ENCODE measurements around the gene HCST. TPM values are rescaled to one million over a fixed set of nuclear protein-coding genes. Genes with fewer than 3 reads are reported as not detected.

HCST gene
- total RNA-seq, 3 donors from 2014 or later, result 3.3 to 7.2 (median 3.5) TPM

- Histone ChIP-seq H3K4me3 (no peak overlapping the region), H3K4me1 (no peaks in the 10 kb centered on the region), H3K9me3 (peaks cover 0 to 3% of the 10 kb centered on the region in 2 donors), H3K27ac (no peak overlapping the region), H3K36me3 (no peaks in the 10 kb centered on the region), H3K27me3 (peaks cover 0 to 11% of the 10 kb centered on the region in 2 donors)
- no peak for TF ChIP-seq POLR2AphosphoS5 (IDR thresholded peaks at IDR 0.05)
- no peak for TF ChIP-seq CTCF (IDR thresholded peaks at IDR 0.05)
- intact Hi-C loops (cut with DNase I; ENCODE audit: low total_unique reads), result no loop called here
- DNase-seq (ENCODE audit: low spot score in 2 of 2), result no peak
Observed at GRCh38 chr19:35928507-35928906, 26.2 kb downstream of the HCST start.

- Histone ChIP-seq H3K4me1 (no peaks in the 10 kb centered on the region), H3K27ac (no peak overlapping the region), H3K4me3 (no peak overlapping the region), H3K36me3 (no peaks in the 10 kb centered on the region), H3K9me3 (peaks cover 0 to 3% of the 10 kb centered on the region in 2 donors), H3K27me3 (peaks cover 0 to 5% of the 10 kb centered on the region in 2 donors)
- no peak for DNase-seq (ENCODE audit: low spot score in 2 of 2)
- TF ChIP-seq POLR2AphosphoS5 (IDR thresholded peaks at IDR 0.05) (no peak), CTCF (IDR thresholded peaks at IDR 0.05) (no peak), POLR2A (IDR thresholded peaks at IDR 0.05) (no peak)
- intact Hi-C loops (cut with DNase I; ENCODE audit: low total_unique reads), result no loop called here
Observed at GRCh38 chr19:35929876-35930275, 27.5 kb downstream of the HCST start.

DNA sequence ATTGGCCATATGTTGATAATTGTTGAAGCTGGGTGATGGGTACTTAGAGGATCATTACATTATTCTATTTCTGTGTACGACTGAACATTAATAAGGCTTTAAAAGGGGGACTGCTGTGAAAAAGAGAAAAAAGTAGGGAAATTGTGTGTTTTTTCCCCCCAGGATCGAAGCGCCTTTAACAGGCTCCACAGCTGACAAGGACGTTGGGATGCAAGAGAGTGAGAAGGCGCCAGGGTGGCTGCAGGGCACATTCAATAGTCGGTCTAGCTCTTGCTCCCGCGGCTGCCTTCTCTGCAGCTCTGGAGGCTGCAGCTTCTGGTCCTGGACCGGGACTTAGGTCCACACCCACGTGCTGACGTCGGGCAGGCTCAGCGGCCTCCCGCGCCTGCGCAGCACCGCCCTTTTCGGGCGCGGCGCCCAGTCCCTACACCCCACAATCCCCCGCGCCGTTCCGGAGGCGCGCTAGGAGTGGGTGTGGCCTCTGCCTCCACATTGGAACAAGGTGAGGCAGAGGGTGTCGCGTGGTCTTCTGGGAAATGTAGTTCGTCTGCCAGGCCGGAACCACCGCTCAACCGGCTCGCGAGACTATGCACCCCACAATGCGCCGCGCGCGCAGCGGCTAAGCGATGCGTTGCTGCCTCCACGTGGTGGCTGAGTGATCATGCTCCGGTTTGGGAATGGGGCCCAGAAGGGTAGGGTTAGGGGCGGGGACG, 29.0 kb downstream of the HCST start:
- Histone ChIP-seq H3K27me3 (peaks cover 0 to 5% of the 10 kb centered on the region in 2 donors), H3K36me3 (no peaks in the 10 kb centered on the region), H3K9me3 (no peaks in the 10 kb centered on the region), H3K4me1 (peaks cover 0 to 6% of the 10 kb centered on the region in 2 donors), H3K27ac (no peak overlapping the region), H3K4me3 (peak overlapping the region in 2 of 3 donors; percentile 11 to 43)
- DNase-seq (ENCODE audit: low spot score in 2 of 2), result peak; percentile 98 to 99
- TF ChIP-seq POLR2AphosphoS5 (IDR thresholded peaks at IDR 0.05) (peak; percentile 90 to 97 (median 93)), CTCF (IDR thresholded peaks at IDR 0.05) (peak; percentile 81 to 98 (median 96)), POLR2A (IDR thresholded peaks at IDR 0.05) (peak; percentile 46)
- intact Hi-C loops (cut with DNase I; ENCODE audit: low total_unique reads), result no loop called here

GRCh38 chr19:35931874-35932202, 29.5 kb downstream of the HCST start:
- Histone ChIP-seq H3K4me1 (peaks cover 0 to 6% of the 10 kb centered on the region in 2 donors), H3K9me3 (no peaks in the 10 kb centered on the region), H3K27me3 (peaks cover 0 to under 1% of the 10 kb centered on the region in 2 donors), H3K27ac (no peak overlapping the region), H3K36me3 (no peaks in the 10 kb centered on the region), H3K4me3 (peak overlapping the region in 1 of 3 donors; percentile 43)
- intact Hi-C loops (cut with DNase I; ENCODE audit: low total_unique reads), result no loop called here
- no peak for DNase-seq (ENCODE audit: low spot score in 2 of 2)
- TF ChIP-seq POLR2A (IDR thresholded peaks at IDR 0.05), result no peak
- TF ChIP-seq CTCF (IDR thresholded peaks at IDR 0.05), result peak in 1 of 3 donors; percentile 3
- no peak for TF ChIP-seq POLR2AphosphoS5 (IDR thresholded peaks at IDR 0.05)

DNA sequence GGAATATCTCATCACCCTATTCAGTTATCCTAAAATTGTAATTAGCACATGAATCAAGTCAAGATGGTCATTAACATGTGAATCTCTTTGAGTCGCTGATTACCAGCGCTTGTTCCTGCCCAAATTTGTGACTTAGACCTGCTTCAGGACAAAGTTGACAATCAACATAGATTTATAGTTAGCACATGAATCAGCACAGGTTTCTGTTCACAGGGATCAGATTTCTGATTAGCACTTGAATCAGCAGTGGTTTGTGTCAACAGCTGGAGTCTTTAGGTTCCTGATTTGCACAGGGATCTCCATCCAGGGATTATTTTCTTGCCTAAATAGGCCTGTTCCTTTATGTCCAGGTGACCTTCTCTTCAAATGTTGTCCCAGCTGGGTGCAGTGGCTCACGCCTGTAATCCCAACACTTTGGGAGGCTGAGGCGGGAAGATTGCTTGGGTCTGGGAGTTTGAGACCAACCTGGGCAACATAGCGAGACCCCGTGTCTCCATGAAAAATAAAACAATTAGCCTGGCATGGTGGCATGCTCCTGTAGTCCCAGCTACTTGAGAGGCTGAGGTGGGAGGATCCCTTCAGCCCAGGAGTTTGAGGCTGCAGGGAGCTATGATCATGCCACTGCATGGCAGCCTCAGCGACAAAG, 30.1 kb downstream of the HCST start:
- intact Hi-C loops (cut with DNase I; ENCODE audit: low total_unique reads), result no loop called here
- Histone ChIP-seq H3K9me3 (no peaks in the 10 kb centered on the region), H3K4me1 (peaks cover 0 to 6% of the 10 kb centered on the region in 2 donors), H3K27me3 (no peaks in the 10 kb centered on the region), H3K27ac (no peak overlapping the region), H3K36me3 (no peaks in the 10 kb centered on the region), H3K4me3 (no peak overlapping the region)
- DNase-seq (ENCODE audit: low spot score in 2 of 2), result no peak
- TF ChIP-seq CTCF (IDR thresholded peaks at IDR 0.05) (no peak), POLR2A (IDR thresholded peaks at IDR 0.05) (no peak), POLR2AphosphoS5 (IDR thresholded peaks at IDR 0.05) (no peak)
